ENCODE results near the gene HIP1.
"Not testable (repeated sequence)": the region's sequence is repeated elsewhere in the genome, so short reads cannot be mapped to it uniquely, and the experiment has no call there.

The HIP1 gene

GRCh38 chr7:75771224-75771623 is 32.5 kb upstream of the HIP1 start:
- H3K4me3 ChIP-seq (ENCODE audit: control insufficient read depth, low read depth, low read length) = no peak overlapping the region
- no peak for TF ChIP-seq CTCF (IDR thresholded peaks at IDR 0.05; ENCODE audit: control insufficient read depth, insufficient read depth, low read depth, low read length, missing control alignments)
- DNase-seq (ENCODE audit: low read depth) = peak; percentile 83

- DNase-seq (ENCODE audit: low read depth) = peak; percentile 66
Measured at GRCh38 chr7:75762350-75762917, 23.7 kb upstream of the HIP1 start.

GRCh38 chr7:75761801-75762200 is 23.1 kb upstream of the HIP1 start:
- DNase-seq (ENCODE audit: low read depth) = not testable (repeated sequence)

More at GRCh38 chr7:75762350-75762917, 23.7 kb upstream of the HIP1 start:
- peak; percentile 64 for TF ChIP-seq CTCF (IDR thresholded peaks at IDR 0.05; ENCODE audit: control insufficient read depth, insufficient read depth, low read depth, low read length, missing control alignments)
- H3K4me3 ChIP-seq (ENCODE audit: control insufficient read depth, low read depth, low read length) = no peak overlapping the region

GRCh38 chr7:75758491-75758890 is 19.8 kb upstream of the HIP1 start:
- DNase-seq (ENCODE audit: low read depth) = no peak
- no peak for TF ChIP-seq CTCF (IDR thresholded peaks at IDR 0.05; ENCODE audit: control insufficient read depth, insufficient read depth, low read depth, low read length, missing control alignments)
- H3K4me3 ChIP-seq (ENCODE audit: control insufficient read depth, low read depth, low read length) = no peak overlapping the region

More at GRCh38 chr7:75761801-75762200, 23.1 kb upstream of the HIP1 start:
- H3K4me3 ChIP-seq (ENCODE audit: control insufficient read depth, low read depth, low read length) = not testable (repeated sequence)

GRCh38 chr7:75757860-75758259 is 19.1 kb upstream of the HIP1 start:
- no peak overlapping the region for H3K4me3 ChIP-seq (ENCODE audit: control insufficient read depth, low read depth, low read length)
- no peak for DNase-seq (ENCODE audit: low read depth)
- no peak for TF ChIP-seq CTCF (IDR thresholded peaks at IDR 0.05; ENCODE audit: control insufficient read depth, insufficient read depth, low read depth, low read length, missing control alignments)

GRCh38 chr7:75756991-75757676 is 18.4 kb upstream of the HIP1 start:
- TF ChIP-seq CTCF (IDR thresholded peaks at IDR 0.05; ENCODE audit: control insufficient read depth, insufficient read depth, low read depth, low read length, missing control alignments) = peak; percentile 54
- no peak overlapping the region for H3K4me3 ChIP-seq (ENCODE audit: control insufficient read depth, low read depth, low read length)
- no peak for DNase-seq (ENCODE audit: low read depth)

- H3K4me3 ChIP-seq (ENCODE audit: control insufficient read depth, low read depth, low read length) = no peak overlapping the region
- TF ChIP-seq CTCF (IDR thresholded peaks at IDR 0.05; ENCODE audit: control insufficient read depth, insufficient read depth, low read depth, low read length, missing control alignments) = no peak
- no peak for DNase-seq (ENCODE audit: low read depth)
Measured at GRCh38 chr7:75756206-75756990, 17.7 kb upstream of the HIP1 start.

Measured in AG09309 (cell line).